HG02759 (cell line): ENCODE measurements around the gene ITSN2.
"Not testable (repeated sequence)": the region's sequence is repeated elsewhere in the genome, so short reads cannot be mapped to it uniquely, and the experiment has no call there.

Source experiments
- ATAC-seq: cut with Tn5 transposase; IDR thresholded peaks from one replicate; pipeline ENCODE4 v1.9.1; 2021; ENCODE audit warnings: mild to moderate bottlenecking, moderate library complexity; ENCODE audit not compliant: unreplicated experiment

Gene ITSN2

DNA sequence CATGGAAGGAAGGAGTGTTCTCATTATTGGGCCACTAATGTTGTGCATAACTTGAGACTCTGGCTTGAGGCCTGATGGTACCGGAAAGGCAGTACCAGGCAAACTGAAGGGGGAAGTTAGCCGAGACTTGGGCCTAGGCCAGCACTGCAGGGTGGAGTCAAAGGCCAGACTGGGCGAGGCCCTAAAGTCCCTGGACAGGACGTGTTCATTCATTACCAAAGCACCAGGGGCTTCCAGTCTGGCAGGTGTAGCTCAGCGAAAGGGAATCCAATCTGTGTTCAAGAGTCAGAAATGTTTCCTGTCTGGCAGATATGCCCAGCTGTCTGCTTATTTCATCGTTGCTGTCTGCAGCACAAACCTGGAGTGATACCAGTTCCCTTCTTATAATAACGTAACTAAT lies 4.7 kb upstream of the ITSN2 start:
- ATAC-seq, result peak; percentile 23

DNA sequence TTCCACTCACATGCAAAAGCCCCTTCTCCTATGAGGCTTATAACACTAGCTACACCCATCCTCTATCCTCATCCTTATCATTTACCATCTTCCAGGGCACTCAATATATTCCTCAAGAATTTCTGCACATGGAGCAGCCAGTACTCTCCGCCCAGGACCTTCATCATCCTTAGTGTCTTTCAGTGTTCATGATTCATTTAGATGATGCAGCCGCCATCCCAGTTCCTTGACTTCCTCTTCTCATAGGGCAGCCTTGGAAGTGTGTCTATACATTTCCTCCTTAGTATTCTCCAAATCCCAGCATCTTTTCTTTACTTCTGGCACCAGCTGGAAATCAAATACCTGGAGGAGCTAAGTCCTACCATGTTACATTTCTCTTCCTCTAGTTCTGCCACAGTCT lies 3.0 kb upstream of the ITSN2 start:
- no peak for ATAC-seq

DNA sequence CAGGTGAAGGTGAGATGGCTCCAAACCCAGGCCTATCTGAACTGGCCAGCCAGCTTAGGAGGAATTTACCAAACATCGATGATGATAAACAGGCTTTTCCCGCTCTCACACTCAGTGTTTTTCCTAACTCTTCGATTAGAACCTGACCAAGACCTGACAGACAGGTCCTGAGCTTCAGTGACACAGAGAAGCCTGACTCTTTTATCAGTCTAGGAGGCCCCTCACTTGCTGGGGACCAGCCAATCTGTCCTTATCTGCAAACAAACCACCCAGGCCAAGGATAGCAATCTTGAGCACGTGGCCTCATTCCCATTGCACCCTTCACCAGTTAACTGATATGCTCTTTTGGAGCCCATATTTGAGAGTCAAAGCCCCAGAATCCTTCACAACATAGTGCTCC lies 1.9 kb upstream of the ITSN2 start:
- no peak for ATAC-seq

DNA sequence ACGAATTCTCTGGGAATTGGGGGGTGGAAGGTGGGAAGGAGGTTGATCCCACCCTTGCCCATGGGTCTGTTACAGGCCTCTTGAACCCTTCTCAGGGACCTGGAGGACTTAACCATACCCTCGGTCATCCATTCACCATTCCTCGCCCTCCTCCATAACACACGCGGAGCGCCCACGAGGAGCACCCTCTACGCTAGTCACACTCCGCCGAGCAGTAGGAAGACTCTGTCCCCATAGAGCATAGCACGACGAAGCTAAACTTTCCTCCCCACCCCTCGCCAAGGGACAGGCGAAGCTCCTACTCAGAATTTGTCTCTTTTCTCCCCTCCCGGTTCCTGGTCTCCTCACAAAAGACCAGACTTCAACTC lies 611 bp upstream of the ITSN2 start:
- no peak for ATAC-seq

DNA sequence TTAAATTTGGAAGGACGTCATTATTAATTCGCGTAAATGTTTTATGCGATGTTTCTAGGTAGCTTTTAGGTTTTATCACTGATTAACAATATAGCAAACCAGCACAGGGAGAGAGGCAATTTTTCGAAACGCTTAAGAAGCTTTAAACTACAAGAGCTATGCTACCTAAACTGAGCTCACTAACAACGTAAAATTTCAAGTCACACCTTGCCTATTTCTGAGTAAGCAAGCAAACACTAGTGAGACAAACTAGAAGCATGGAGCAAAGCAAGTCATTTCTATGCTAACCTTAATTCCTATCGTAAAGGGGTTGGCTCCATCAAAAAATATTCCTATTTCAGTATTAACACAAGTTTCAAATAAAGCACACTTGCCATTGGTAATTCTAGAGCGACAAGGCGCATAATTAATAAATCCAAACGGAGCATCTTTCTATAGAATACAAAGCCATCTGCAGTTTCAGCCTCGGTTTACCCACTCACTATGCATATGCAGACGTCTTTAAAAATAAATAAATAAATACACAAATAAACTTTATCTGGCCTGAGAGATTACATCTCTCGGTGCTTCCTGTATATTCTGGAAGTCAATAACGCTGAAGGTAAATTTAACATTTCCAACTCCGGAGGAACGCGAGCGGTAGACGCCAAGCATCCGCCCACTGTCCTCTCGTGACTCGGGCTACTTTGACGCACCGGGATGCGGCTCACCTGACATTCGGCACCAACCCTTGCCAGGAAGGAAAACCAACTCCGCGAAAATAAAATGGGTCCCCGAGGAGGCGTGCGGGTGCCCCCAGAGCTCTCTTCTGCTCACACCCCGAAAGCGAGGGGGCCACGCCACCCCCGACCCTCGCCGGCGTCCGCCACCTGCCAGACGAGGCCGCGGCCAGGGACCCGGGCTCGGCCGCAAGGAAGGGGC lies 947 bp downstream of the ITSN2 start:
- ATAC-seq, result peak; percentile 4

DNA sequence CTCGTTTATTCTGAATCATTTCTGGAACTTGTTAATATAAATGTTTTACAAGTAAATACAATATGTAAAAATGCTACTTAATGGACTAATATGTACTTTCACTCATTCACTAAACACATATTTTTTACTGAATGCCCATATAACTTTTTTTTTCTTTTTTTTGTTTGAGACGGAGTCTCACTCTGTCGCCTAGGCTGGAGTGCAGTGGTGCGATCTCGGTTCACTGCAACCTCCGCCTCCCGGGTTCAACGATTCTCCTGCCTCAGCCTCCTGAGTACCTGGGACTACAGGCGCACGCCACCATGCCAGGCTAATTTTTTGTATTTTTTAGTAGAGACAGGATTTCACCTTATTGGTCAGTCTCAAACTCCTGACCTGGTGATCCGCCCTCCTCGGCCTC lies 2.6 kb downstream of the ITSN2 start:
- ATAC-seq, result not testable (repeated sequence)

DNA sequence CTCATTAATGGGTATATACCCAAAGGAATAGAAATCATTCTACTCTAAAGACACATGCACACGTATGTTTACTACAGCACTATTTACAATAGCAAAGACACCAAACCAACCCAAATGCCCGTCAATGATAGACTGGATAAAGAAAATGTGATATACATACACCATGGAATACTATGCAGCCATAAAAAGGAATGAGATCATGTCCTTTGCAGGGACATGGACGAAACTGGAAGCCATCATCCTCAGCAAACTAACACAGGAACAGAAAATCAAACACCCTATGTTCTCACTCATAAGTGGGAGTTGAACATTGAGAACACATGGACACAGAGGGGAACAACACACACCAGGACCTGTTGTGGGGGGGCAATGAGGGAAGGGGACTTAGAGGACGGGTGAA lies 3.2 kb downstream of the ITSN2 start:
- not testable (repeated sequence) for ATAC-seq

DNA sequence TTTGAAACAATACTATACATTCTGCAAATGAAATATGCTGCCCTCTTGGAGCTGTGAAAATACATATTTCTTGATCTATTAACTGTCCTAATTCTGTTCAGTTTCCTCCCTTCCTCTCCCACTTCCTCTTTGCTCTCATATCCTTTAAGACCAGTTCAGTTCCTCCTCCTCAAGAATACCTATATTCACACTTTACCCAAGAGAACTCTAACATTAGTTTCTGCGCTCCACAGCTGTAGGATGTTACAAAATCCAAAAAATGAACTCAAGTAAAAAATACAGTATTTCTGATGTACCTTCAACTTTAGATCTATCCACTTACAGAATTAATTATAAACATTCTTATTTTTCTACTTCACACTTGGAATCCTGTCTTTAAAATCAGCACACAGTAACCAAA lies 5.4 kb downstream of the ITSN2 start:
- no peak for ATAC-seq

DNA sequence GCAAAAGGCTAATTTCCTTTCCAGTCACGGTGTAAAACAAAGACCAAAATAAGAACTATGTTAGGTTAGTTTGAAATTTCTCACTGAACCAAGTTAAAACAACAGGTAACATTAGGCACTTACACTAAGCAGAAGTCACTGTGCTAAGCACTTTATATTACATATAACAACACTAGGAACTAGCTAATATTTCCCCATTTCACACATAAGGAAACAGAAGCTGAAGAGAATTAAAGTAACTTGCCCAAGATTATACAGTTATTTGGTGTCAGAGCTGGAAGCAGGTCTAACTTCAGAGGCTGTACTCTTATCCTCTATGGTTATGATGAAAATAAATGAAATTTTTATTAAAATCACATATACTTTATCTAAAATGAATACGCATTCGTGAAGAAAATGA lies 5.9 kb downstream of the ITSN2 start:
- ATAC-seq, result no peak

DNA sequence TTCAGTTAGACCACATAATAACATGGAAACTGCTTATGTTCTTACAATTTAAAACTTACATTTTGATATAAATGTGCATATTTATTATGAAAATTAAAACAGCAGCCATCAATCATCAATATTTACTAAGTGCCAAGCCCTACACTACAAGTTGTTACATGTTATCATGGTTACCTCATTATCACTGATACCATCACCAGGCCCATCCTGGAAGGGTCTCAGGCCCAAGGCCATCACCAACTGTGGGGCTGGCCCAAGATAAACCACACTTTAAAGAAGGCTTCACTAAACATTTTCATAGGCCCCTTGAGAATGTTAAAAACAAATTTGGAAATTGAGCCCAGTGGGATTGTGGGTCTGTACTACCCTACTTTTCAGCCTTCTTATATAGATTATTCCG lies 6.4 kb downstream of the ITSN2 start:
- ATAC-seq, result no peak

DNA sequence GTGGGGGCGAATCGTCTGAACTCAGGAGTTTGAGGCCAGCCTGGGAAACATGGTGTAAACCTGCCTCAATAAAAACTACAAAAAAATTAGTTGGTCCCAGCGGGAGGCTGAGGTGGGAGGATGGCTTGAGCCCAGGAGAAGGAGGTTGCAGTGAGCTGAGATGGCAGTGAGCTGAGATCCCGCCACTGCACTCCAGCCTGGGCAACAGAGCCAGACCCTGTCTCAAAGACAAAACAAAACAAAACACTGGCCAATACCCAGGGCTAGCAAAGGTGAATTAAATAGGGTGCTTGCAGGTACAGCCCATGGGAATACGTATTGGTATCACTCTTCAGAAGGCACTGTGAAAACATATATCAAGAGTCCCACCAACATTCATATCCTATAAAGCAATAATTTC lies 7.0 kb downstream of the ITSN2 start:
- no peak for ATAC-seq

DNA sequence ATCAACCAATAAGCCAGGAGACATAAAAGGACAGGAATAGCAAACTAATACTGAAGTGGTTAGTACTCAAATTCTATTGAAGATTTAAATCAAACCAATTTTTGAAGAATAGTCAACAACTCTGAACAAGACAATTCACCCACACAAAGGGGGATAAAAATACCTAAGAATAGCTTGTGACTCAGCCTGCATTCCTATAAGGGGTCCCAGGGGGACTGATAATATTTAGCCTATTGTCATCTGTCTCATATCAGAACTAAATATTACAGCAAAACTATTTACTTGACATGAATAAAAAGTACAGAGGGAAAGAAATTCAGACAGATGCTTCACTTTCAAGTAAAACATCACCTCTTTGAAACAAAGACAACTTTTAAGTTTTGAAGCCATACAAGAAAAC lies 7.7 kb downstream of the ITSN2 start:
- no peak for ATAC-seq

DNA sequence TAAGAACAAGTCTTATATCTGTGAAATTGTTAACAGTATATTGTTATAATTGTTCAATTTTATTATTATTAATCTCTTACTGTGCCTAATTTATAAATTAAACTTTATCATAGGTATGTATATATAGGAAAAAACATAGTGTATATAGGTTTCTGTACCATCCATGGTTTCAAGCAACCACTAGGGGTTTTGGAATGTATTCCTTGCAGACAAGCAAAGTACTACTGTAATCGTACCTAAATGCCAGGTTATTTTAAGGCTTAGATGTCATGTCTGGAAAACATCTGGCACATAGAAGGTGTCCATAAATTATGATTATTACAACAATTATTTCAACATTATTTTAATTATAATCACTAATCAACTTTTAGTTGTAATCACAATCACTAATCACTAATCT lies 8.4 kb downstream of the ITSN2 start:
- no peak for ATAC-seq

DNA sequence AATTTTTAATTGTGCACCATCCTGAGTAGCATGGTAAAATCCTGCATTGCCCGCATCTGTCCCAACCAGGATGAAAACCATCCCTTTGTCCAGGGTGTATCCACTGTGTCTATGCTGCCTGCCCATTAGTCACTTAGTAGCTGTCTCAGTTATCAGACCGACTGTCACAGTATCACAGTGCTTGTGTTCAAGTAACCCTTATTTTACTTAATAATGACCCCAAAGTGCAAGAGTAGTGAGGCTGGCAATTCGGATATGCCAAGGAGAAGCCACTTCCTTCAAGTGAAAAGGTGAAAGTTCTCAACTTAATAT lies 8.8 kb downstream of the ITSN2 start:
- ATAC-seq, result no peak

DNA sequence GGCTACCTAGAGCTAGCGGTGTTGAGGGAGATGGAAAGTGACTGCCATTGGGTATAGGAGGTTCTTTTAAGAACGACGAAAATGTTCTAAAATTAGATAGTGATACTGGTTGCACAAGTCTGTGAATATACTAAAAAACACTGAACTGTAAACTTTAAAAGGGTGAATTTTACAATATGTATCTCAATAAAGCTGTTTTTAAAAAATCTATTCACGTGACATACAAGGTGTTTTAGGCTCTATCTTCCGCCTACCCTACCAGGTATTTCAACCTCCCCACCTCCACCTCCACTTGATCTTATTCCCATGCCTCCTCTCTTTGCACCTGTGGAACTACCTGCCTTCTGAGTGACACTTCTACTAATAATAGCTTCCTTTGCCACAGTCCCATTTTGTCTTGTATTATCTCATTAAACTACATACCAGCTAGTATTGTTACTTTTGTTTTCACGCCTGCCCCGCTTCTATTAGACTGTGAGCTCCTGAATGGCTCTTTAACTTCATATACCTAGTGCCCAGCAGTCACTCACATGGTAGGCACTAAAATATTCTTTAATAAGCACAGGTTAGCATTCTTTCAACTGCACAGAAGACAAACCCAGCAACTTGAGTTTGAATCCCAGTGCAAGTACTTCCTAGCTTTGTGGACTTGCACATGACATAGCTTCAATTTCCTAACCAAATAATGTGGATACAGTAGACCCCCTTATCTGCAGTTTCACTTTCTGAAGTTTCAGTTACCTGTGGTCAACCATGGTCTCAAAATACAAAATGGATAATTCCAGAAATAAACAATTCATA lies 9.3 kb downstream of the ITSN2 start:
- ATAC-seq, result no peak

DNA sequence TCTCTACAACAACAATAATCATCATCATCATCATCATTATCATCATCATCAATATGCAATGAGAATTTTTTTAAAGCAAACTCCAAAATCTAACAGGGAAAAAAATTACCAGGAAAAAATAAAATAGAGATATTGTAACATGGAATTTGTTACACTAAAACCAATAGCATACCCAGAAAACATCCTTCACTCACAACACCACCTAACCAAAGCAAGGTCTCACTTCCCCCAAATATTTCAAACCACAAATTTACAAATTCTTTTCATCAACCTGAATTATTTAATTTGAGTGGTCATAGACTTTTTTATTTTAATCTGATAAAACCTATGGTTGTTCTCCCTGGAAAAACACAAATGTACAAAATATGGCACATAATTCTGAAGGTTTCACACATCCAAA lies 11.2 kb downstream of the ITSN2 start:
- no peak for ATAC-seq

DNA sequence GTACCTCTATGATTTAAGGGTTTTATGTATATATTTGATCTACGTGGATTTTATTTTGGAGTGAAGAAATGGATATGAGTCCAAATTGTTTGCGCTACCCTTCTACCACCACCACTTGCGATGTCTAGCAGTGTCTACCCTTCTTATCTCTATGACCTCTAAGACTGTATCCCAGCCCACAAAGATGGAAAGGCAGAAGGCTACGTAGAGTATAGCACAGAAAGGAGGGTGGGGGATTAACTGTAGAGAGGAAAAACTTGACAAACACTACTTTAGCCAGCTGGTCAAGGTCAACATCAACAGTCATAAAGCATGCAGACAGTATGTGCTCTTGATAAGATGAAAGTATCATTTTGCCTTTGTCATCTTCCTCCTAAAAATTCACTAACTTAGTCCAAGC lies 14.4 kb downstream of the ITSN2 start:
- no peak for ATAC-seq

DNA sequence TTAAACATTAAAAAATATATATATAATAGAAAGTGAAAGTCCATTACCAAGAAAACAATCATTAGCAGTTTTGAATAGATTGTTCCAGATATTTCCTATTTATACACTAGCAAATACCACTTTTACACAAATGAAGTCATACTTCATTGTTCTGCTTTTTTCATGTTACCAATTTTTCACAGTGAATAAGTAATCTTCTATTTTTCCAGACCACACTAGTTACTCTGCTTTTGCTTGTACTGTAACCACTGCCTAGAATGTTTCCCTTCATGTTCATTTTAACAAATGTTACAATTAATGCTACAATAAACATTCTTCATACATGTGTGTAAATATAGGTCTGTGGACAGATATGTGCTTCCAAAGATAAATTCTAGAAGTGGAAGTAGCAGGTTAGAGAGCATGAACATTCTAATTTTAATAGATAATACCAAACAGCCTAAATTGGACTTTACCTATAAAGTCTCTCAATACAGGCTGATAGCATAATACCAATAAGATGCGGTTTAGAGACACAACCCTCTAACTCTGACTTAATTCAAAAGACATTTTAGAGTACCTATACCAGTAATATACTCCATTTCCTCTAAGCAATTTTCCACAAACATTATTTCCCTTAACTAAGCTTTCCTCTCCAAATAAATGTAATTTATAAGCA lies 17.0 kb downstream of the ITSN2 start:
- ATAC-seq, result peak; percentile 59

DNA sequence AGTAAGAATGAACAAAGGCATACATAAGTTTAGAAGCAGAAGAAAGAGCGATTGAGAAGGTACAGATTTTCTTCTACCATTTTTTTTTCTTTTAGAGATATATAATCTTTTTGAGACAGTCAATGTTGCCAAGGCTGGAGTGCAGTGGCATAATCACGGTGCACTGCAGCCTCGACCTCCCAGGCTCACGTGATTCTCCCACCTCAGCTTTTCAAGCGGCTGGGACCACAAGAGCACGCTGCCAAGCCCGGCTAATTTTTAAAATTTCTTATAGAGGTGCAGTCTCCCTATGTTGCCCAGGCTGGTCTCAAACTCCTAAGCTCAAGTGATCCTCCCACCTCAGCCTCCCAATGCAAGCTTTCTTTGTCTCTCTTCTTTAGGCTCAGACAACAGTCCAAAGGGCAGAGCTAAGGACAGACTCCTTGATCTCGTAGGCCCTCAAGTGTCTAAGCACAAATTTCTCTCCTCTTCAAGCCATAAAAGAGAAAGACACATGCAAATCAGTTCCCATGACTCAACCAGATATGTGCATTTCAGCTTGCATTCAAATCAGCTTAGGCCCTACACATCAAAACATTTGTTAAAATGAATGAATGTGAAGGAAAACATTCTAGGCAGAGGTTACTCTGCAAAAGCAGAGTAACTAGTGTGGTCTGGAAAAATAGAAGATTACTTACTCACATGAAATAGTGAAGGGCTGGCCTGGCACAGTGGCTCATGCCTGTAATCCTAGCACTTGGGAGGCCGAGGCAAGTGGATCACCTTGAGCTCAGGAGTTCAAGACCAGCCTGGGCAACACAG lies 18.0 kb downstream of the ITSN2 start:
- ATAC-seq, result peak; percentile 64

DNA sequence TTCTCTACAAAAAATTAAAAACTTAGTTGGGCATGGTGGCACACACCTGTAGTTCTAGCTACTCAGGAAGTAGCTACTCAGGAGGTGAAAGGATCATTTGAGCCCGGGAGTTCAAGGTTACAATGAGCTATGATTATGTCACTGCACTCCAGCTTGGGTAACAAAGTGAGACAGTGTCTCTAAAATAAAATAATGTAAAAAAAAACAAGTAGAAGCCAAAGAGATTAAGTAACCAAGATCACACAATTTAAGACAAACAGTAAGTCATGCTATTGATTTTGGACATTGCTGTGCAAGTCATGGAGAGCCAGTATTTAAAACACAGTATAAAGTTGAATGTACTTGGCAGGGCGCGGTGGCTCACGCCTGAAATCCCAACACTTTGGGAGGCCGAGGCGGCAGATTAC lies 20.5 kb downstream of the ITSN2 start:
- no peak for ATAC-seq

DNA sequence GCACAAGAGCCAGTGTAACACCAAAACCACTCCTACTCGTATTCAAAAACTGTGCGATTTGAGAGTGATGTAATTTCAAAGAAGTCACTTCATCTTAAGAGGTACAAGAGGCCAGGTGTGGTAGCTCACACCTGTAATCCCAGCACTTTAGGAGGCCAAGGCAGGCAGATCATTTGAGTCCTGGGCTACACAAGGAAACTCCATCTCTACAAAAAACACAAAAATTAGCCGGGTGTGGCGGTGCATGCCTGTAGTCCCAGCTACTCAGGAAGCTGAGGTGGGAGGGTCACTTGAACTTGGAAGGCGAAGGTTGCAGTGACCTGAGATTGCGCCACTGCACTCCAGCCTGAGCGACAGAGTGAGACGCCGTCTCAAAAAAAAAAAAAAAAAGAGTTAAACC lies 21.2 kb downstream of the ITSN2 start:
- not testable (repeated sequence) for ATAC-seq
